Kidney tubule cell (primary cell): ENCODE measurements around the gene BCHE.
"Not testable (repeated sequence)": the region's sequence is repeated elsewhere in the genome, so short reads cannot be mapped to it uniquely, and the experiment has no call there.

Source experiments
- DNase-seq: peaks from one replicate; pipeline ENCODE4 v3.0.0-alpha.2; 2018; ENCODE audit warnings: low spot score

Gene BCHE

DNA sequence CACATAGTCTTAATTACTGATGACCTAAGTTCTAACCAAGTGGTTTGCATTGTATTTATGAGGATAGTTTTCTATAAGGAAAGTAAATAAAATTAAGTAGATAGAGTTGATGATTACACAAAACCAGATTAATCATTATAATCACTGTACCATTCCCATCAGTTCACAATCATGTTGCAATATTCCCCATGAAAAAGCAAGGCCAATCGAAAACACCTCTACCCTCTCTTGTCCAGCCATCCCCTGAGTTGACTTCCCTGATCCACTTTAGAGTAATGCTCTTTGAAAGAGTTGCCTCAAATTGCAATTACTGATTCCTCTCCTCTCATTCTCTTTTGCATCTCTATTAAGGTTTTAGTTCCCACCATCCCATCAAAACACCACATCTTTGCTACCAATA is 21.0 kb downstream of the BCHE start:
- no peak for DNase-seq

DNA sequence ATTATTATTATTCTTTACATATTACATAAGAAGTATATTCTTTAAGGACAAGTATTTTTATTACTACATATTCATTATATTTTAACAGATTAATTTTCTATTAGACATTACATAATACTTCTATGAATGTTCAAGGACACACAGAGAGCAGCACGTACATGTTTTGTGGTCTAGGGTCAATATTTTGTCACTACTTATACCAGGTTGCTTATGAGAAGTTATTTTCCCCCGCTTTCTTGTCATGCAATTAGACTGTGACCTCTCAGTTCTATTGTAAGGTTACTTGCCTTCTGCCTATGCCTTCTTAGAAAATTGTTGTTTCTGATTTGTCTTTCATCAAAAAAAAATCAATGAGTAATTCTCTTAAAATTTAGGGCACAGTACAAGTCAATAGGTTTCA is 21.5 kb downstream of the BCHE start:
- DNase-seq, result no peak

DNA sequence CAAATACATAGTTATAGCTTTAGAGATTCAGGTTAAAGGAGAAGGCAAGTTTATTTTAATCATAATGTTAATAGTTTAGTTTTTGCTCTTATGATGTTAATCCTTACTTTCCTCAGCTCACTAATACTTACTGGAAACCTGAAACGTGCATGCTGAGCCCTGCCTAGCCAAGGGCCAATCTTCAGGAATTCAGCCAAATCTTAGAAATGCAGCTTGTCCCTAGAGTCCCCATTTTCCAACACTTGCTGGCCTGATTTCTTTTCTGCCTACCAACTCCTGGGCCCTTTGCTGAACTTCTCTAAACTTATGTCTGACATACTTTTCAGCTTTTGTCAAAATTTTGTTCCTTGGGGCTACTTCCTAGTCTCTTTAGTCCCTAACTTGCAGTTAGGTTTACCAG is 22.8 kb downstream of the BCHE start:
- DNase-seq, result no peak

DNA sequence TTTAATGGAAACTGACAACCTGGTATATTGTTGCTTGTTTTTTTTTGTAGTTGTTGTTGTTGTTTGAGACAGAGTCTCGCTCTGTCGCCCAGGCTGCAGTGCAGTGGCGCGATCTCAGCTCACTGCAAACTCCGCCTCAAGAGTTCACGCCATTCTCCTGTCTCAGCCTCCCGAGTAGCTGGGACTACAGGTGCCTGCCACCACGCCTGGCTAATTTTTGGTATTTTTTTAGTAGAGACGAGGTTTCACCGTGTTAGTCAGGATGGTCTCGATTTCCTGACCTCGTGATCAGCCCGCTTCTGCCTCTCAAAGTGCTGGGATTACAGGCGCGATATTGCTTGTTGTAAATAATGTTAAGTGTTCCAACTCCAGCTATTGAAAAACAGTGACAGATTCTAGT is 29.3 kb downstream of the BCHE start:
- DNase-seq, result not testable (repeated sequence)

DNA sequence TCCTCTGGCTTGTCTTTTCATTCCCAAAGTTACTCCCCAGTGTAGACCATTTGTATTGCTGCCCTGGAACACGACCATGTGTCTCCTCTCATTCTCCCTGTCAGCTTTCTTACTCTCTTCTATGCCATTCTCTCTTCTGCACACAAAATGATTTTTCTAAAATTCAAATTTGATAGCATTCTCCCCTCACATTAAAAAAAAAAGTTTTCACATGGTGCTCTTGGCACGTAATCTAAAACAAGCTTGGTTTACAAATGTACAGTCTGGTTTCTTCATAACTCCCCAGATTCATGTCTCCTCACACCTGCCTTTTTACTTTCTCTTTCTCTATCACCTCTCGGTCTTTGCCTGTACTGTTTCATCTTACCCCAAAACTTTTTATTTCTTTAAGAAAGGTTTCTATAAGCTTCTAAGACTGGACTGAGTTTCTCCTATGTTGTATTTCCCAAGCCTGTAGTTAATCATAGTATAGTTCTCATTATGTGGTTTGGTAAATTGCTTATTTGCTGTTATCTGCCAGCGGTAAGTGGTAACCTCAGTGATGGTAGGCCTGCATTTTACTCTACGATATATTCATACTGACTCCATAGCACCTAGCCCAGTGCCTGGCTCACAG is 31.2 kb downstream of the BCHE start:
- DNase-seq, result peak; percentile 33

DNA sequence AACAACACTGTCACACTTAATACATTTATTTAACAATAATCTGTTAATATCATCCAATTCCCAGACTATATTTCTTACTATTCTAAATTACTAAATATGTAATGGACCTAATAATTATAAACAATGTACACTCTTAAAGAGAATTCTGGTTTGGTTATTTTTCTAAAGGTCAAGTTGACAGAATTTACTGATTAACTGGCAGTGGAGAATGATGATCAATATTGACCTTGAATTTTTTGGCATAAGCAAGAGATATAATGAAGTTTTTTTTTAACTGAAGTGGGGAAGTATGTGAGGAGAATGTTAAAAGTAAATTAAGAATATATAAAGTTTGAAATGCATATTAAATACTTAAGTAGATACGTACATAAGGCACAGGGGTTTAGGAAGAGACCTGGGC is 33.8 kb downstream of the BCHE start:
- DNase-seq, result no peak

DNA sequence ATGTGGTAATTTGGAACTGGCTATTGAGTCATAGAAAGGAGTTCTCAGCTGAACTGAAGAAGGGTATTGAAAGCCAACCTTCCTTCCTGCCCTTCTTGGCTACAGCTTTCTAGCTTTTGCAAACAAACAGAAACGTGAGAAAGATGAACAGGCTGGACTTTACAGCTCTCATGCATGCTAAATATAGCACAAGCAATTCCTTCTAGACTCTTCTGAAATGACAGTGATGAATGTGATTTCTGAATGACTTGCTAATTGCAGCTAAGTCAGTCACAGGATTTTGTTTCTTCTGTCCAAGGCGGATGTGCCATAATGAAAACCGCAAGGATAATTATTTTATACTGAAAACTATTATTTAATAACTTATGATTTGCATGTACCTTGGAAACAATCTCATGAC is 36.3 kb downstream of the BCHE start:
- no peak for DNase-seq

DNA sequence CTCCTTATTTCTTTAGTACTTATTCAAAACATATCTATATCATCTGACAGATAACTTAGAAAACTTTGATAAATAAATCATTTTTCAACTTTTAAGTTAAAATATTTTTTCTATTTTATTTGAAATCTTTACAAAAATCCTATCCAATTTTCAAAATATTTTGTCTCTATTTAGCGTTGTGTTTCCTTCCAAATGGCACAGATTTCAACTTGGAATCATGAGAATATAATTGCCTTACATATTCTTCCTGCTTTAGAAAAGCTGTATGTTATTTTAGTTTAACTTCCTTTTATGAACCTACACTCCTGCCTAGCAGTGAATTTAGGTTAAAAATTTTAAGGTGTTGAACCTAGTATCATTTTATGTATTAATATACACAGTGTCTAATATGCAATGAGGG is 38.2 kb downstream of the BCHE start:
- DNase-seq, result no peak

DNA sequence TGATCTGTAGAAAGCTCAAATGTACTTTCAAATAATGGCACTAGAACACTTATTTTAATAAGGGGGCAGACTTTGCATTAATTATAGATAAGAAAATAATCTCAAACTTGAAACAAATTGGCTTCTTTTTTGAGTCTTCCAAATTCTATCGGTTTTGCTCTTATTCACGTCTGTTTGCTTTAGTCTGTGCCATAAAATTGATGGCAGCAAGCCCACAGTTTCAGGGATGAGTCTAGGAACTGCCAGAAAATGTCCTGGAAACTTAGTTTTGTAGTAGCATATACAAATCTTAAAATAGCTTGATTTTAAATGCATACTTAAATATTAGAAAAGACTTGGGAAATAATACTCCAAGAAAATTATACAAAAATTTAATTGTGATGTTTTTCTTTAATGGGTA is 39.7 kb downstream of the BCHE start:
- DNase-seq, result no peak

DNA sequence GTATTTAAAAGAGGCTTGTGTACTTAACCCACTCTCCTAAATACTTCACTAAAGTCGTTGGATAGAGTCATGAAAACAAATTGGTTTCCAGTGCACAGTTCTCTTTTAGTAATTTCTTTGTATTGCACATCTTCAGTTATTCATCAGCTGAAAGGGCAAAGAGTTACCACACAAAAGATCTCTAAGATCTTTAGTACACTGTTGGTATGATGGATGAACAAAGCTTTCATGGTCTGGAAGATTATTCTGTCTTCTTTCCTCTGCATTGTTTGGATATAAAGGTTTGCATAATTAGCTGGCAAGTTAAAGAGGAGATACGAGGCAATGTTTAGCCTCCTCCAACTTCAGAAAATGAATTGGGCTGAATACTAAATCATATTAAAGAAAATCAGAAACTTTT is 40.5 kb downstream of the BCHE start:
- DNase-seq, result no peak

DNA sequence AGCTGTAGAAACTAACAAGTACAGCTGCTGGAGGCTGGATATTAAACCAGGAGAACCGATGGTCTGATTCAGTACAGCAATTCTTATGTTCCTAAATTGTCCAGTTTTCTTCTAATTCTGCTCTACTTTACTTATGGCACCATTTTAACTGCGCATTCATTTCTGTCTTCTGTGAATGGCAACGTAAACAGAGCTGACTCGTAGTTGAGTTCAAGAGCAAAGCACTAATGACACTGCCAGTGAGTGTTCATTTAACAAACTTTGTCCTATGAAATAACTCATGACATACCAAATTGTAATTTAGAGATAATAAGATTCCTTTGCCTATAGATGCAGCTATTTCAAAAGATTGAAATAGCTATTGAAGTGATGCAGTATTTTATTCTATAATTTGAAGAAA is 48.7 kb downstream of the BCHE start:
- no peak for DNase-seq

DNA sequence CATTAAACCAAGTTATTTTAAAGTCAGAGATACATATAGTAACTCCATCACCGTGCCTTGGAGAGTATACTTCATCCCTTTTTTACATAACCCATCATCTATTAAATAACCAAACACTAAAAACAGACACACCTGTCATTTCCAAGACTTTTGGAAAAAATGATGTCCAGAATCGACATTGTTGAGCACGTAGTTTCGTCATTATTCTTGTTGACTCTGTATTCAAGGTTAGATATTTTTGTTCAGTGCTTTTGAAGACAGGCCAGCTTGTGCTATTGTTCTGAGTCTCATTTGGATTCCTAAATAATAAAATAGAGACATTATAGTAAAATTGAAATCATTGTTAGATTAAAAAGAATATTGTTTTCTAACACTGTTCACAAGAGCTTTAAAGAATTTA is 51.2 kb downstream of the BCHE start:
- DNase-seq, result no peak

DNA sequence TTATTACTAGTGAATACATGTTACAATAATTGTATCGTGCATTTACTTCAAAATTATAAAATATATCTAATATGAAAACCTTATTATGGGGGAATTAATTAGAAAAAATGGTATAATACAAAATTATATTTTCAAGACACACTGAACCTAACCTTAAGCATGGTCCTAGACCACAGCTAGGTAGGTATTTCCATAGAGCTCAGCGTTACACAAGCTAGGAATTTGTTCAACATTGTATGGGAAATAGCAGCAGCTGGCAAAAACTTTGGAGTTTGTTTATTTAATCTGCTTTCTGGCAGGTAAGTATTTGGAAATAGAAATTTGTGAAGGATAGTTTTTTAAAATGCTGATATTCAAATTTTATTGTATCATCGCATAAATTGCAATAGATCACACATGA is 52.9 kb downstream of the BCHE start:
- no peak for DNase-seq

DNA sequence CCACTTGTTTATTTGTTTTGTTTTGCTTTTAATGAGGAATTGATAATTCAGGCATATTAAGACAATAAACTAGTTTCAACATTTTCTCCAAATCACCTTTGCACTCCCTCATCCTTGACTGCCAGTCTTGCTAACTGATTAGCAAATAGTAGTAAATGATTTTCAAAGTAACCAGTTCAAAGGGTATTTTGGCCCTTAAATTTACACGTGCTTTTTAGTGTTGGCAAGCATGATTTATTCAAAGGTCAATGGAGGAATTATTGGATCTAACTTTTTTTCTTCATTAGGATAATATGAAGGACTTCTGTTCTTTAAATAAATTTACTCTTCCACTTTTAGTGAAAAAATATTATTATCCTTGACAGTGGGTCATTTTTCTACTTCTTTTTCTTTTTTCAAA is 53.8 kb downstream of the BCHE start:
- no peak for DNase-seq

DNA sequence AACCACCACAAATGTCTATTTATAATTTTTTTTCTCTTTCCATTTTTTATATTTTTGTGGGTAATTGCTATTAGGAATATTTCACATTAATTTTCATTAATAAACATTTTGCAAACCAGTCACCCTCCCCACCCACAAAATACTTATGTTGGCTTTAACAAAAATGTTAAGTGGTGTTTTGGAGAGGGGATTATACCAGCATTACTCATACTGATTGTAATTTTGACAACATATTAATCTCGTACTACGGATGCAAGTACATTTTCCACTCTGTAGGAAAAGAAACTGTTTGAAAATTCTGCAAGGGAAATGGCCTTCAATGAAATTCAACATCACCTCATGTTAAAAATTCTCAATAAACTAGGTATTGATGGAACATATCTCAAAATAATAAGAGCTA is 58.3 kb downstream of the BCHE start:
- DNase-seq, result no peak

DNA sequence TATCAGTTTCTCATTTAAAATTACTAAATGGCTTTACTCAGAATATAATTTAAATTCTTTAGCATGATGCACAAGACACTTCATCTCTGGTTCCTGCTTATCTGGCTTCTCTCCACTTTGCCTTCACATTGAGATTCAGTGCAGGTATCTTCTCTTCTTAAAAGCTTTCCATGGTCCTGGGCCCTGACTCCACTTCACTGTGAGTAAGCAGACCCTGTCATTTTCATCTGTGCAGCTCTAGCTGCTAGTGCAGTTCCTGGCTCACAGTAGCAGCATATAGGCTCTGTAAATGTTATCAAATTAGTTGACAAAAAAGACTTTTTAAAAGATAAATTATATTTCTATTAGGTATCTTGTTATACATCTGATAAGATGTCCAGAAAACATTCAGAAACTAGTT is 58.8 kb downstream of the BCHE start:
- DNase-seq, result no peak

DNA sequence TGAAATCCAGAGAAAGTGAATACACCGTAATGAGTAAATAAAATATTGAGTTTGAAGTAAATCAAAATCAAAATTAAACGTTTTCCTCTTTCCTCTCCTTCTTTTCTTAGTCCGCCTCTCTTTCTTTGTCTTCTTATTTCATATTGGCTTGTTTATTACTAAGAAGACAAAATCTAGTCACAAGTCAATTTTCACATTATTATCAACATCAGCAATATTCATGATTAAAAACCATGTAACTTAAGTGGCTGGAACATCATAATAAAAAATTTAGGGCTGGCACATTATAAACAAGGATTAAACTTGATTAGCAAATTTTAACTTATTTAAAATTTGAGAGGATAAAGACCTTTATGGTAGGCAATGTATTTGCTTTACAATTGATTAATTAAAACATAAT is 61.4 kb downstream of the BCHE start:
- no peak for DNase-seq

DNA sequence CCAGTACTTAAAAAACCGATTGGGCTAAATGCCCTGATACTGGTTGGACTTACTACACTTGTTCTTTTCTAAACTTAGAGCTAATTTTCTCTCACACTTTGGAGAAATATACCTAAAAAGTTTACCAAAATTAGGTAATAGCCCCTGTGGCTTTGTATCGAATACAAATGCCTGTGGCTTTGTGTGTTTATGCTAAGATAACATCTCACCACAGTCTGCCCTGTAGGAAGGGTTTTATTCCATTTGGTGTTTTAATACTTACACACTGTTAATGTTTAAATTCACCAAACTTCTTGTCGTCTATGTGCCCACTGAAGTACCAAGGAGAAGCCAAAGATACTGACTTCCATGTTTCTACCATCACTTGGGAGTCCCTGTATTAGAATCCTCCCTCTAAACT is 66.4 kb downstream of the BCHE start:
- DNase-seq, result no peak

DNA sequence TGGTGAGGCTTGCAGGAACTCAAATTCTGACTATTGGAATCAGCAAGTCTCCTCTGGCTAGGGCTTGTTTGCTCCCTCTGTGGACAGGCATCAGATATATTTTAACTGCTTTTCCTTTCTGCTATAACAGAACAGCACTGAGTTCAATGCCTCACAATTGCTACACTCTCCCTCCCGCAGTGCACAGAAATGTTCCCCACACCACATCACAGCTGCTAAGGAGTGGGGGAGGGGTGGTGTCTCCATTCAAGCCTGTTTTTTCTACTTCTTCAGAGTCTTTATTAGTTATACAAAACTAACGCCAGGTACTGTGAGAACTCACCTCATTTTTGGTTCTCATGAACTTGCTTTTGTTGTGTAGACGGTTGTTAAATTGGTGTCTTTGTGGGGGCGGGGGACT is 68.5 kb downstream of the BCHE start:
- no peak for DNase-seq

DNA sequence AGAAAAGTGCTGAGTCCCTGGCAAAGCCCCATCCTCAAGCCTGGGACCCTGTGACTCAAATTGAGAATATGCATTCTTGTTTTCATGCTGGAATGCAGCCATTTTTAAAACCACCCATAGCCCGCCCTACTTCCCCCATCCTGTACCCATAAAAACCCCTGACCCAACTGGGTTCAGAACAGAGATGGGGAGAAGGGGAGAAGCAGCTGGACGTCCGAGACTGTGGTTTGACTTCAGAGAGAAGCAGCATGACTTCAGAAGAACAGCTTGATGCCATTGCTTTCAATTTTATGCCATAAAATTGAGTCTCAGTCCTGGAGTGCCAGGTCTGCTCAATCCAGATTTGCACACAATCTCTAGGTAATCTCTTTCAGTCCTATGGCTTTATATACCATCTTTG is 78.2 kb downstream of the BCHE start:
- no peak for DNase-seq

DNA sequence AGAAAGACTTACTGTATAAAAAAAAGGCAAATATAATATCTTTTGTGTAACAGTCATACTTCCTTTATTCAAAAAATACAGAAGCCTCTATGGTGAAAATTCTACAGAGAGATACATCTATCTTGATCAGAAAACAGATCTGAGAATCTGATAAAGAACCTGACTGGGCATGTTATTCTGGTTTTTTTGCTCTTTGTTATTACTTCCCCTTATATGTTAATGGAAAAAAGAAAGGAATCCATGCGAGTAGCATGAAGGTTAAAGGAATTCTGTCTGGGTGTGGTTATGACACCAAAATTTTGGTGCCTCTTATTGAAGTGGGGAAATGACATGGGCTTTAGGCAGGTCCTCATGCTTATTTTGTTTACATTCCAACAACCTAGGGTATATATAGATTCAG is 81.7 kb downstream of the BCHE start:
- DNase-seq, result no peak

DNA sequence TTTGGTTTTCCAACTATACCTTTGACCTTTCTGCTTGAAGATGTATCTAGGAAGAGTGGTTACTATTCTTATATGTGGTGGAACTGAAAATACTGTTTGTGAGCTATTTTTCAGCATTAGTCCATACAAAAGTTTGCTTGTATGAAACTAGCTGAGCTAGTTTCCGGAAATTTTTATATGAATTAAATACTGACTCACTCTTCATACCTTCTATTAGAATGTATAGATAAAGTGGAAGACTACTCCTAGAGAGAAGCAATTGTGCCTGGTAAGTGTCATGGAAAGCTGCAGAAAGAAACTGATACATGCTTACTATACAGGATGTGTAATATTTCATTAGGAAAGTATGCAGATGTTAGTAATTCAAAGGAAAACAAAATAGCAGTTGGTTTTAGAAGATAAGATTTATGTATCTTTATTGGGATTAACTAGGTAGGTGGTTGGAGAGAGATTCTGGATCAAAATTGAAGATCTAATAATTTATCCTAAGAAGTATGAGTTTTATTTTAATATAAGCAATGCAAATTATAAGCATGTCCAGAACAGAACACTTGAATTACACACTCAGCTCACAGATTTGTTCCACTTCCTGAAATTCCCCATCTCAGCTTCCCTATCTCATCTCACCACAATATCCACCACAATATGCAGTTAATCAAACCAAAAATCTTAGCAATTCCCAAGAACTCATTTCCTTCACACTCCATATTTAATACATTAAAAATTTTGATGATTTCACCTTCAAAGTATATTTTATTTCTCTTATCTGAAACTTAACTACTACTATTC is 82.8 kb downstream of the BCHE start:
- no peak for DNase-seq

DNA sequence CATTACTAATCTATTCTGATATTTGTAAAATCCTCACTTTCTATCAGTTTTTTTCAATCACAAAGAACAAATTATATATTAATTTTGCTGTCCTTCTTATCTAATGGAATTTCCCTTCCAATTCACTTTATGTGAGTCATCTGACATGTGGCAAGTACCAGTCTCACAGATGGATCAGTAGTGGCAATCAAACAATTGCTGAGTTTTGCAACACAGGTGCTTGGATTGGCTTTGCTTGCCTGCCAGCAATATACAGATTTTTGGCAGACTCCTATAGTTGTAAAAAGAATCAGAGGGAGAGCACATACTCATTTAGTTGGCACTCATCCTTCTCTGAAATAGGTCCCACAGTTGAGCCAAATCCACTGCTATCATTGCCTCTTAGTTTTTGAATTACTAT is 83.7 kb downstream of the BCHE start:
- peak; percentile 54 for DNase-seq

DNA sequence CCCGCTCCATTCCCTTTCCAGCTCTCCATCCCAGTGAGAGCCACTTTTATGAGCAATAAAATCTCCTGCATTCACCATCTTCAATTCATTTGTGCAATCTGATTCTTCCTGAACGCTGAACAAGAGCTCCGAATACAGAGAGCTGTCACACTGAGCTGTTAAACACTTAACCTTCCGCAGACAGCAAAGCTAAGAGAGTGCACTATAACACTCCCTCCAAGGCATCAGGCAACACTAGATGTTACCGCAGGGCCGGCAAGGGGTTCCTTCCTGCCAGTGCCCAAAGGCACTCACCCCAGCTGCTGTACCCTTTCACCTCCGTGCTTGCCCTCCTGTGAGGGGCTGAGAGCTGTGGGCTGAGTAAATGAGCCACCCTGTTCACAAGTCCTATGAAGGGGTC is 85.6 kb downstream of the BCHE start:
- no peak for DNase-seq
